ENCODE results near the gene FBXO27.

The FBXO27 gene

DNA sequence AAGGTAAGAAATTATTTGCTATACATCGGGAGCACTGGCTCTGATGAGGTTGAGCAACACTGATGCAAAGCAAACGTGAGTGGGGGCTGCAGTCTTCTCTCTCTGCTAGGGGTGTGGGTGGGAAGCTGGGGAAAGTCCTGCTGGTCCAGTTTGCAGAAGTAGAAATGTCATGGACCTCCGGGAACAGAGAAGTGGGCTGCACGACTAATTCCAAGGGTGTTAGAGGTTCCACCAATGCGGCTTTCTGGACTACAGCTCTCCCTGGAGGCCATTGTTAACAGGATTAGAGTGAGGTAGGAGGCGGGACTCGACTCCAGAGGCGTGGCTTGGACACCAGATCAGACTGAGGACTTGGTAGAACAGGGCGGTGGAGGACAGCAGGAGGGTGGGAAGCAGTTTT is 5.7 kb upstream of the FBXO27 start:
- no peaks in the 10 kb centered on the region for H3K4me1 ChIP-seq (ENCODE audit: control insufficient read depth in 1 of 2, insufficient read depth in 1 of 2, low read depth in 1 of 2, low read length in 1 of 2)
- H3K4me3 ChIP-seq (ENCODE audit: low read depth in 1 of 2, low read length in 1 of 2) = no peak overlapping the region
- peaks cover 47% of the 10 kb centered on the region for H3K27me3 ChIP-seq
- no peaks in the 10 kb centered on the region for H3K36me3 ChIP-seq
- TF ChIP-seq, protein P1, sequence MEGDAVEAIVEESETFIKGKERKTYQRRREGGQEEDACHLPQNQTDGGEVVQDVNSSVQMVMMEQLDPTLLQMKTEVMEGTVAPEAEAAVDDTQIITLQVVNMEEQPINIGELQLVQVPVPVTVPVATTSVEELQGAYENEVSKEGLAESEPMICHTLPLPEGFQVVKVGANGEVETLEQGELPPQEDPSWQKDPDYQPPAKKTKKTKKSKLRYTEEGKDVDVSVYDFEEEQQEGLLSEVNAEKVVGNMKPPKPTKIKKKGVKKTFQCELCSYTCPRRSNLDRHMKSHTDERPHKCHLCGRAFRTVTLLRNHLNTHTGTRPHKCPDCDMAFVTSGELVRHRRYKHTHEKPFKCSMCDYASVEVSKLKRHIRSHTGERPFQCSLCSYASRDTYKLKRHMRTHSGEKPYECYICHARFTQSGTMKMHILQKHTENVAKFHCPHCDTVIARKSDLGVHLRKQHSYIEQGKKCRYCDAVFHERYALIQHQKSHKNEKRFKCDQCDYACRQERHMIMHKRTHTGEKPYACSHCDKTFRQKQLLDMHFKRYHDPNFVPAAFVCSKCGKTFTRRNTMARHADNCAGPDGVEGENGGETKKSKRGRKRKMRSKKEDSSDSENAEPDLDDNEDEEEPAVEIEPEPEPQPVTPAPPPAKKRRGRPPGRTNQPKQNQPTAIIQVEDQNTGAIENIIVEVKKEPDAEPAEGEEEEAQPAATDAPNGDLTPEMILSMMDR (IDR thresholded peaks at IDR 0.05) = no peak
- H3K9me3 ChIP-seq = no peaks in the 10 kb centered on the region
- H3K27ac ChIP-seq = no peak overlapping the region

DNA sequence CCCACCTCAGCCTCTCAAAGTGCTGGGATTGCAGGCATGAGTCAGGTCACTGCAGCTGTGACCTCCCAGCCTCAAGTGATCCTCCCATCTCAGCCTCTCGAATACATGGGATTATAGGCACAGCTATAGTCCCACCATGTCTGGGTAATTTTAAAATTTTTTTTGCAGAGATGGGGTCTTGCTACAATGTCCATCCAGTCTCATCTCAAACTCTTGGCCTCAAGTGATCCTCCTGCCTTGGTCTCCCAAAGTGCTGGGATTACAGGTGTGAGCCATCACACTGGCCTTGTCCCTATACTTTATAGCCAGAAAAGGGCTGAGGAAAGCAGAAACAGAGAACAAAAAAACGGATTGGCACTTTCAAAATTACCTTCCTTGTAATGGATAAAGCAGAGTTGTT is 4.8 kb upstream of the FBXO27 start:
- TF ChIP-seq, protein P1 (IDR thresholded peaks at IDR 0.05) = no peak
- Histone ChIP-seq H3K27ac (no peak overlapping the region), H3K4me1 (ENCODE audit: control insufficient read depth in 1 of 2, insufficient read depth in 1 of 2, low read depth in 1 of 2, low read length in 1 of 2) (no peaks in the 10 kb centered on the region), H3K9me3 (no peaks in the 10 kb centered on the region), H3K4me3 (ENCODE audit: low read depth in 1 of 2, low read length in 1 of 2) (no peak overlapping the region), H3K27me3 (peaks cover 56% of the 10 kb centered on the region), H3K36me3 (no peaks in the 10 kb centered on the region)

DNA sequence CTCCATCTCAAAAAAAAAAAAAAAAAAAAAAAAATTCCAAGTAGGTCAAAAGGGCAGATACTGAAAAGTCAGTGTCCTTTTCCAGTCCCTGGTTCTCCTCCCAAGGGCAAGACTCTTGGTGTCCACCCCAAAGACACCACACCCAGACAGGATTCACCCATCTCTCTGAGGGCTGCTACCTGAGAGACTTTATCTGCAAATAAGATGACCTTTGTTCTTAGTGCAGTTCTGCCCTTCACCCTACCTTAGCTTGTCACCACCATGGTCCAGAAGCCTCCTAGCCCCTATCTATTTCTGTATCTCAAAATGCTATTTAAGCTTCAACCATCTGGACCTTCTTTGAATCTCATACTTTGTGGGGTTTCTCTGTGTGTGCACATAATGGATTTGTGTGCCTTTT is 4.2 kb upstream of the FBXO27 start:
- no peaks in the 10 kb centered on the region for H3K9me3 ChIP-seq
- H3K4me3 ChIP-seq (ENCODE audit: low read depth in 1 of 2, low read length in 1 of 2) = no peak overlapping the region
- H3K27ac ChIP-seq = no peak overlapping the region
- H3K4me1 ChIP-seq (ENCODE audit: control insufficient read depth in 1 of 2, insufficient read depth in 1 of 2, low read depth in 1 of 2, low read length in 1 of 2) = peaks cover 0 to 4% of the 10 kb centered on the region in 2 experiments
- TF ChIP-seq, protein P1 (IDR thresholded peaks at IDR 0.05) = no peak
- peaks cover 62% of the 10 kb centered on the region for H3K27me3 ChIP-seq
- H3K36me3 ChIP-seq = no peaks in the 10 kb centered on the region

DNA sequence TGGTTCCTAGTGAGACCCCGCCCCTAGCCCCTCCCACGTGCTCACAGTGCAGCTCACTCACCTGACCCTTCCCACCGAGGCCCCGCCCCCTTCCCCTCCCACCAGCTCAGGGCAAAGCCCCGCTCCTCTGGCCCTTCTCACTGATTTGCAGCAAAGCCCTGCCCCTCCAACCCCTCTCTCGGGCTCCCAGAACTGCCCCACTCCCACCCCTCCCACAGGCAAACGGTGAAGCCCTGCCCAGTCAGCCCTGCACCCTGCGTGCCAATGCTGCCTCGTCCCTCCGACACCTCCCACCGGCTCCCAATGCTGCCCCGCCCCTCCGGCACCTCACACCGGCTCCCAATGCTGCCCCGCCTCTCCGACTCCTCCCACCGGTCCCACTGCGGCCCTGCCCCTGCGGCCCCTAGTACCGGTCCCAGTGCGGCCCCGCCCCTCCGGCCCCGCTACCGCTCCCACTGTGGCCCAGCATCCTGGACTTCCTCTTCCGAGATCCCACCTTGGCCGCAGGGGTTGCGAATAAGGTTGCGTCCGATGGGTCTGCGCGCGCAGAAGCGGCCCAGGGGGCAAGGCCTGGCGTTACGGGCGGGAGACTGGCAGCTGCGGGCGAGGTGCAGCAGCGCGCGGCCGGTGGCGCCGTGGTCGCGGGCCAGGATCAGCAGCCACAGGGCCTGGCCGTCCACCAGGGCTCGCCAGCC is 834 bp downstream of the FBXO27 start:
- no peaks in the 10 kb centered on the region for H3K36me3 ChIP-seq
- TF ChIP-seq, protein P1 (IDR thresholded peaks at IDR 0.05) = no peak
- no peak overlapping the region for H3K4me3 ChIP-seq (ENCODE audit: low read depth in 1 of 2, low read length in 1 of 2)
- H3K4me1 ChIP-seq (ENCODE audit: control insufficient read depth in 1 of 2, insufficient read depth in 1 of 2, low read depth in 1 of 2, low read length in 1 of 2) = peaks cover 0 to 11% of the 10 kb centered on the region in 2 experiments
- H3K27ac ChIP-seq = no peak overlapping the region
- no peaks in the 10 kb centered on the region for H3K9me3 ChIP-seq
- H3K27me3 ChIP-seq = peaks cover 71% of the 10 kb centered on the region

DNA sequence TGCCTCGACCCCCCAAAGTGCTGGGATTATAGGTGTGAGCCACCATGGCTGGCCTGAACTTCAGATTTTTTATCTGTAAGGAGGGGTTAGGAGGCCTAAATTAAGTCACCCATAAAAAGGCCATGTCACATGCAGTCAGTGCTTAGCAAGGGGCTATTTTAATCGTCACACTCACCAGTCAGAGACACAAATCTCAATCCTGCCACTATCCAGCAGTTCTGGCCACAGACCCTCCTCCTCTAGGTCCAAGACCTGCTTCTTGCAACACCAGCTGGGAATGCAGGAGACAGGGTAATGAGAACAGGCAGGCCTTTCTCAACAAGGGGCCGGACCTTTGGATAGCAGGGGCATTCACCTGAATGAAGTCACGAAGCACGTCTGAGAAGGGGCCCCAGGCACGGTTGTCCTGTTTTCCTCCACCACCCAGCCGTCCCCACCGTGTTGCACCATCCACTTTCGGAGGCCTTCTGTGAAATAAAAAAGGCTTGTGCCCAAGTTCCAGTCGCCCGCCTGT is 1.4 kb downstream of the FBXO27 start:
- TF ChIP-seq, protein P1 (IDR thresholded peaks at IDR 0.05) = no peak
- Histone ChIP-seq H3K9me3 (no peaks in the 10 kb centered on the region), H3K27me3 (peaks cover 70% of the 10 kb centered on the region), H3K36me3 (no peaks in the 10 kb centered on the region), H3K4me3 (ENCODE audit: low read depth in 1 of 2, low read length in 1 of 2) (no peak overlapping the region), H3K4me1 (ENCODE audit: control insufficient read depth in 1 of 2, insufficient read depth in 1 of 2, low read depth in 1 of 2, low read length in 1 of 2) (peaks cover 0 to 11% of the 10 kb centered on the region in 2 experiments), H3K27ac (no peak overlapping the region)

Measured in neutrophil (primary cell).